Heart left ventricle (tissue), 16 donors: ENCODE measurements around the gene ERAS. TPM values are rescaled to one million over a fixed set of nuclear protein-coding genes. Genes with fewer than 3 reads are reported as not detected.

Source experiments
- ATAC-seq, 4 donors: fragments of 200-7000 bp; cut with Tn5 transposase; one replicate each; pipeline ENCODE4 v1.9.1; 2020 to 2022; ENCODE audit warnings: moderate library complexity in 4 of 4, mild to moderate bottlenecking in 3 of 4, moderate number of reproducible peaks in 1 of 4
- DNase-seq, 5 donors: peaks; one replicate each; pipeline ENCODE4 v3.0.0-alpha.2; 2020
- H3K27ac ChIP-seq, 12 donors: fragments of 200-600 bp; sonication (generic) in 4 of 12; one replicate each; pipeline versions ENCODE4 v1.5.0 to v1.8.0; 2016 to 2022; ENCODE audit warnings: mild to moderate bottlenecking in 2 of 12
- H3K27me3 ChIP-seq, 9 donors: fragments of 200-600 bp; sonication (generic) in 2 of 9; one replicate each; pipeline versions ENCODE4 v1.5.1 to v1.8.0; 2016 to 2022; ENCODE audit warnings: mild to moderate bottlenecking in 3 of 9
- H3K36me3 ChIP-seq, 9 donors: fragments of 200-600 bp; sonication (generic) in 2 of 9; one replicate each; pipeline versions ENCODE4 v1.5.0 to v1.8.0; 2018 to 2022; ENCODE audit warnings: mild to moderate bottlenecking in 2 of 9
- H3K4me1 ChIP-seq, 12 donors: fragments of 200-600 bp; sonication (generic) in 4 of 12; one replicate each; pipeline versions ENCODE4 v1.5.0 to v1.8.0; 2016 to 2022; ENCODE audit warnings: mild to moderate bottlenecking in 3 of 12
- H3K4me3 ChIP-seq, 12 donors: fragments of 200-600 bp; sonication (generic) in 4 of 12; one replicate each; pipeline versions ENCODE4 v1.5.0 to v1.8.0; 2017 to 2022; ENCODE audit warnings: mild to moderate bottlenecking in 9 of 12, moderate library complexity in 4 of 12
- H3K9me3 ChIP-seq, 12 donors: fragments of 200-600 bp; sonication (generic) in 4 of 12; one replicate each; pipeline versions ENCODE4 v1.5.0 to v1.8.0; 2016 to 2022; ENCODE audit warnings: mild to moderate bottlenecking in 1 of 12
- CTCF ChIP-seq, 12 donors: fragments of 200-600 bp; sonication (generic) in 4 of 12; IDR thresholded peaks; one replicate each; pipeline versions ENCODE4 v1.5.0 to v1.8.0; 2018 to 2022; ENCODE audit warnings: antibody characterized with exemption in 12 of 12, mild to moderate bottlenecking in 5 of 12
- POLR2A ChIP-seq, 2 donors: fragments of 450-650 bp; IDR thresholded peaks; one replicate each; pipeline ENCODE4 v1.6.1; 2017; ENCODE audit warnings: antibody characterized with exemption in 2 of 2, mild to moderate bottlenecking in 2 of 2, moderate library complexity in 2 of 2
- WGBS, 4 donors: extraction: QIAGEN DNeasy Blood & Tissue Kit in 2 of 4; methylation state at CpG; one replicate each; pipeline versions ENCODE4 v1.1.5 to v1.1.7; 2013 to 2018; 5-methylcytosine and 5-hydroxymethylcytosine counted together
- intact Hi-C, 10 donors: fragments of 100-400 bp; cut with DNase I; formaldehyde crosslinking; loops; one replicate each; pipeline versions ENCODE4 v1.11.1 to v1.14.2; 2022
- polyA plus RNA-seq, 2 donors: library from polyadenylated mRNA; stranded (reverse); fragments of 200-250 nt; gene quantifications; one replicate each; pipeline ENCODE4 v1.2.3, GENCODE V29; 2013
- total RNA-seq, 9 donors: library from RNA; depleted of rRNA in 2 of 9; stranded (reverse); fragments of >200 nt in 2 of 9; fragmentation: NEBNext Ultra II Directional in 3 of 9; extraction: Animal tissue kit (Norgen Biotek cat#: 25700) in 3 of 9; gene quantifications; one replicate each; pipeline versions ENCODE4 v1.1.0 to v1.2.4, GENCODE V29; 2016 to 2023
- donor health status: ischemic (EF 13 %, LVEDD 7.1; RV severe dilation, severe dysfunction).
- donor health status: healthy with polysubstance abuse.
- donor health status: DM: no; HTN: yes; CAD: no.
- donor health status: DM: no; HTN: no; CAD: no.
- donor health status: ischemic (EF 25% LVEDD 6.9; RV normal size, moderate dysfunction).
- donor health status: ischemic (EF 25% LVEDD 5.7; RV mildly dilated, moderate dysfunction).
- donor health status: healthy.
- donor health status: DM: yes; HTN: yes; CAD: no.
- donor health status: ischemic (EF 35%, LVEDD 5.7; RV mildly dilated, moderate dysfunction).
- donor health status: nonischemic (EF 11% LVEDD 7.7; RV severe dilation, severe dysfunction).
- donor health status: DM: yes; HTN: yes; CAD: no.
- donor health status: PGD.
- donor health status: ischemic (EF 29% LVEDD 5.4; RV normal size, mild dysfunction).
- donor health status: nonischemic (EF 23%, LVEDD 6.1; RV moderate dilation, normal function).

The ERAS gene
- total and polyA plus RNA-seq, 11 donors, result not detected

- H3K4me1 ChIP-seq, result no peaks in the 10 kb centered on the region
- WGBS, 4 donors, result 83 to 91% (median 85%) methylated on average over 7 to 24 of the region's 24 CpGs
- no peak overlapping the region for H3K4me3 ChIP-seq
- peaks cover 0 to 7% (median under 1%) of the 10 kb centered on the region in 9 donors for H3K36me3 ChIP-seq
- no peak overlapping the region for H3K27ac ChIP-seq
- H3K27me3 ChIP-seq, result peaks cover 0 to 70% (median 14%) of the 10 kb centered on the region in 9 donors
- intact Hi-C loops, result no loop called here
- TF ChIP-seq CTCF (IDR thresholded peaks at IDR 0.05), result no peak
- no peak for TF ChIP-seq POLR2A (IDR thresholded peaks at IDR 0.05)
- ATAC-seq, result no peak
- H3K9me3 ChIP-seq, result peaks cover 0 to 18% (median 0%) of the 10 kb centered on the region in 12 donors
- DNase-seq, result no peak
These were observed 2.9 kb downstream of the ERAS start for GRCh38 chrX:48829016-48829735.

GRCh38 chrX:48831136-48831908 is 5.0 kb downstream of the ERAS start:
- Histone ChIP-seq H3K4me1 (peaks cover 0 to 7% (median 0%) of the 10 kb centered on the region in 12 donors), H3K27me3 (peaks cover 0 to 79% (median 24%) of the 10 kb centered on the region in 9 donors), H3K9me3 (peaks cover 0 to 7% (median 0%) of the 10 kb centered on the region in 12 donors), H3K27ac (no peak overlapping the region), H3K36me3 (no peaks in the 10 kb centered on the region), H3K4me3 (no peak overlapping the region)
- no peak for ATAC-seq
- WGBS, 4 donors, result 8 to 41% (median 26%) methylated on average over 20 to 58 of the region's 58 CpGs
- intact Hi-C loops, result no loop called here
- no peak for DNase-seq
- TF ChIP-seq POLR2A (IDR thresholded peaks at IDR 0.05), result no peak
- TF ChIP-seq CTCF (IDR thresholded peaks at IDR 0.05), result no peak

GRCh38 chrX:48831909-48832291 is 5.6 kb downstream of the ERAS start:
- Histone ChIP-seq H3K4me3 (no peak overlapping the region), H3K4me1 (peaks cover 0 to 7% (median 0%) of the 10 kb centered on the region in 12 donors), H3K27me3 (peaks cover 0 to 79% (median 24%) of the 10 kb centered on the region in 9 donors), H3K9me3 (peaks cover 0 to under 1% (median 0%) of the 10 kb centered on the region in 12 donors), H3K27ac (no peak overlapping the region), H3K36me3 (no peaks in the 10 kb centered on the region)
- ATAC-seq (no peak), DNase-seq (no peak)
- intact Hi-C loops, result no loop called here
- 2 to 36% (median 15%) methylated on average over 11 to 56 of the region's 57 CpGs for WGBS, 4 donors
- no peak for TF ChIP-seq POLR2A (IDR thresholded peaks at IDR 0.05)
- TF ChIP-seq CTCF (IDR thresholded peaks at IDR 0.05), result no peak

- Histone ChIP-seq H3K27me3 (peaks cover 0 to 70% (median 24%) of the 10 kb centered on the region in 9 donors), H3K4me3 (no peak overlapping the region), H3K9me3 (no peaks in the 10 kb centered on the region), H3K27ac (no peak overlapping the region), H3K4me1 (peaks cover 0 to 7% (median 0%) of the 10 kb centered on the region in 12 donors), H3K36me3 (no peaks in the 10 kb centered on the region)
- DNase-seq (no peak), ATAC-seq (no peak)
- intact Hi-C loops, result no loop called here
- TF ChIP-seq CTCF (IDR thresholded peaks at IDR 0.05), result no peak
- no peak for TF ChIP-seq POLR2A (IDR thresholded peaks at IDR 0.05)
- 24 to 49% (median 37%) methylated on average over 9 of the region's 9 CpGs for WGBS, 4 donors
These were observed 7.3 kb downstream of the ERAS start for GRCh38 chrX:48833542-48834138.
